NCI-H446 treated with DMSO at 0.1 percent for 48 hours (cell line): Measurements from ENCODE around the gene GCKR.
"Not testable (repeated sequence)": the region's sequence is repeated elsewhere in the genome, so short reads cannot be mapped to it uniquely, and the experiment has no call there.

Experiments
- DNase-seq: peaks from one replicate; lab custom pipeline; 2025; lab: John Stamatoyannopoulos, UW

The GCKR gene

DNA sequence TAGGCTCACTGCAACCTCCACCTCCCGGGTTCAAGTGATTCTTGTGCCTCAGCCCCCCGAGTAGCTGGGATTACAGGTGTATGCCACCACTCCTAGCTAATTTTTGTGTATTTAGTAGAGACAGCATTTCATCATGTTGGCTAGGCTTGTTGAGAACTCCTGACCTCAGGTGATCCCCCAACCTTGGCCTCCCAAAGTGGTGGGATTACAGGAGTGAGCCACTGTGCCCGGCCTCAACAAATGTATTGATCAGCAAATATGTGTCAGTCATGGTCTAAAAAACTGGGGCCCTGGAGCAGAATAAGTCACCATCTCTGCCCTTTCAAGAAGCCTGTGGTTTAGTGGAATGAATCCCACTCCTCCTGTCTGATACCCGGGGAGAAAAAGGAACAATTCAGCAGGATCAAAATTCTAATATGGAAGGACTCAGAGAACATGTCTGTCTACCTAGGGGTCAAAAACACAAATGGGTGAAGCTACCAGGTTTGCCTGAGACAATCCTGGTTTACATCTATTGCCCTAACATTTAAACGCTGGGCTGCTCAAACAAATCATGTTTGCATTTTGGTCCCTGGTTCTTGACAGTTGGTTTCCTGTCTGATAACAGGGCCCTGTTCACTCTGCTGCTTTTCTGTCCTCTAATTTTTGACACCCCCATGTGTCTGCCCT is 21.6 kb downstream of the GCKR start:
- DNase-seq: no peak

DNA sequence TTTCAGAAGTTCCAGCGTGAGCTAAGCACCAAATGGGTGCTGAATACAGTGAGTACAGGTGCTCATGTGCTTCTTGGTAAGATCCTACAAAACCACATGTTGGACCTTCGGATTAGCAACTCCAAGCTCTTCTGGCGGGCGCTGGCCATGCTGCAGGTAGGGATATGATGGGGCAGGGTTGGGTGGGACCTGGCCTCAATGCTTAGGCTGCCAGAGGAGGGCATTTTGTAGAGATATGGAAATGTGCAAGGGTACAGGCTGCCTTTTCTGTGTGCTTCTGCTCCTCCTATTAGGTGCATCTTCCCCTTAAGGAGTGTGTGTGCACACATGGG is 22.1 kb downstream of the GCKR start:
- no peak for DNase-seq

DNA sequence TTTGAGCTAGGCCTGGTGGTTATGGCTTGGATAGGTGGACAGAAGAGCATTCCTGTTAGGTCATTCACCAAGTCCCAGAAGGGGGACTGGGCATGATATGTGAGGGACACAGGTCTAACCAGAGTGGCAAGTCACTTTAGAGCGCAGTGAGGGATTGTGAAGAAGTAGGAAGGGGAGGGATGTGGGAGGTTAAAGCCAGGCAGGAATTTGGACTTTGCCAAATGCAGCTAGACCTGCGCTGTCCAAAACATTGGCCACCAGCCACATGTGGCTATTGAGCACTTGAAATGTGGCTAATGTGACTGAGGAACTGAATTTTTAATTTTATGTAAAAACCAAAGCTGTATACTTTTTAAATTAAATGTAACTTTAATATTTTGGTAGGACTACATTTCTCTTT is 23.7 kb downstream of the GCKR start:
- no peak for DNase-seq

DNA sequence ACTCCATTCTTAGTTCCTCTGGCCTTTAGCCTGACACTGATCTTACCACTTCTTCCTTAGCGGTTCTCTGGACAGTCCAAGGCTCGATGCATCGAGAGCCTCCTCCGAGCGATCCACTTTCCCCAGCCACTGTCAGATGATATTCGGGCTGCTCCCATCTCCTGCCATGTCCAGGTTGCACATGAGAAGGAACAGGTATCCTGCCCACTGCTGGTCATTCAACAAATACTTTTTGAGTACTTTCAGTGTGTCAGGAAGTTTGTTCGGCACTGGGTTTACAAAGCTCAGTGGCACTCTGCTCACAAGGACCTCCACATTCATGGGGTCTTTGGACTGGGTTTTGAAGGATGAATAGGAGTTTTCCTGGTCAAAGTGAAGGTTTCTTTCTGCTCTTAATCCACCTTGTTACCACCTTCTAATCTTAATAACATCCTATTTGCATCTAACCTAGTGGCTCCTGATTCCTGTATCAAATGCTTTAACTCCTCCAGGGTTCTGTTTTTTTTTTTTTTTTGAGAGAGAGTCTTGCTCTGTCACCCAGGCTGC is 25.8 kb downstream of the GCKR start:
- DNase-seq: no peak

DNA sequence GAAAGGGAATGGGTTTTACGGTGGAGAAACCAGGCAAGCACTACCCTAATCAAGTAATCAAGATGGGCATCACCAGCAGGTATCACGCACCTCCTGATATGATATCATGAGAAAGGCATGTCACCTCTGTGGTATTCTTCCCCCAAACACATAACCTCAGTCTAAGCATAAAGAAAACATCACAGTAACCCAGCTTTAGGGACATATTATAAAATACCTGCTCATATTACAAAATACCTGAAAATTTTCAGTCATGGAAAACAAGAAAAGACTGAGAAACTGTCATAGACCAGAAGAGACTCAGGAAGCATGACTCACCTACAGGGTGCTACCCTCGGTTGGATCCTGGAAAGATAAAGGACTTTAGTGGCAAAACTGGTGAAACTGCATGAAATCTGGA is 30.5 kb downstream of the GCKR start:
- no peak for DNase-seq

DNA sequence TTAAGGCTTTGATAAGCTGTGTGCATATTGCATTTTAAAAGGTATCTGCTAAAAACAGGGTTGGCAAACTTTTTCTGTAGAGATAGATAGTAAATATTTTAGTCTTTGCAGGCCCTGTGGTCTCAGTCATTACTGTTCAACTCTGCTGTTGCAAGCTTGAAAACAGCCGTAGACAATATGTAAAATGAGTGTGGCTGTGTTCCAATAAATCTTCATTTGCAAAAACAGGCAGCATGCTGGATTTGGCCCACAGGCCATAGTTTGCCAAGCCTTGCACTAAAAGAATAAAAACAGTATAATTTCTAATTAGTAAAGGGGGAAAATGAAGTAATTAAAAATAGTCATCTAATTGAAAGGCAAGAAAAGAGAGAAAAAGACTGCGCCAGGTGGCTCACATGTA is 35.3 kb downstream of the GCKR start:
- no peak for DNase-seq

DNA sequence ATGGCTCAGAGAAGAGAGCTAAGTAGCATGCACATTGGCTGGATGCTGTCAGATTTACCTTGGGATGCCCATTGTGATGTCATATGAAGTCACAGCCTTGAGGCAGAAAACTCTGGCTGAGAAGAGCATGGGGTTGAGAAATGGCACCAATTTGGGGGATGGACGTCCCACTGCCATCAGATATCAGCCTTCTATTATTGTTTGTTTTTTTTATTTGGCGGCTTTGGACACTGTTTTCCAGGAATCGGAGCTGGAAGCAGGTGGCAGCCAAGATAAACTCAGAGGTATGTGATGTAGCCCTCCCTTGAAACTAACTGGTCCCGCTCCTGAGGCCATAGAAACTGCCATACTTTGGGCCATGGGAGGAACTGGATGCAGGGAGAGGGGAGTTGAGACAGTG is 40.6 kb downstream of the GCKR start:
- no peak for DNase-seq

DNA sequence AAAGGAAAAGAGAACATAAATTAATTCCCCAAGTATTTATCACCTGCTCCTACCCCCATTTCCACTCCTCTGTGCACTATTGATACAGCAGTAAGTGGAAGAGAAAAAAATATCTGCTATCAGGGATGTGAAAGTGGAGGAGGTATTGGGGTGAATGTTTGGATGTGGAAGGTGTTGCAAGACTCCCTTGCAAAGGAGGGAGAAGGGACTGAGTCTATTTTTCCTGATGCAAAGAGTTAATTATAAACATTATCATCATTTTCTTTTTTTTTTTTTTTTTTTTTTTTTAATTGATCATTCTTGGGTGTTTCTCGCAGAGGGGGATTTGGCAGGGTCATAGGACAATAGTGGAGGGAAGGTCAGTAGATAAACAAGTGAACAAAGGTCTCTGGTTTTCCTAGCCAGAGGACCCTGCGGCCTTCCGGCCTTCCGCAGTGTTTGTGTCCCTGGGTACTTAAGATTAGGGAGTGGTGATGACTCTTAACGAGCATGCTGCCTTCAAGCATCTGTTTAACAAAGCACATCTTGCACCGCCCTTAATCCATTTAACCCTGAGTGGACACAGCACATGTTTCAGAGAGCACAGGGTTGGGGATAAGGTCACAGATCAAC is 42.3 kb downstream of the GCKR start:
- DNase-seq: not testable (repeated sequence)

DNA sequence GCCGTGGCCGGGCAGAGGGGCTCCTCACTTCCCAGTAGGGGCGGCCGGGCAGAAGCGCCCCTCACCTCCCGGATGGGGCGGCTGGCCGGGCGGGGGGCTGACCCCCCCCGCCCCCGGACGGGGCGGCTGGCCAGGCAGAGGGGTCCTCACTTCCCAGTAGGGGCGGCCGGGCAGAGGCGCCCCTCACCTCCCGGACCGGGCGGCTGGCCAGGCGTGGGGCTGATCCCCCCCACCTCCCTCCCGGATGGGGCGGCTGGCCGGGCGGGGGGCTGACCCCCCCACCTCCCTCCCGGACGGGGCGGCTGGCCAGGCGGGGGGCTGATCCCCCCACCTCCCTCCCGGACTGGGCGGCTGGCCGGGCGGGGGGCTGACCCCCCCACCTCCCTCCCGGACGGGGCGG is 43.0 kb downstream of the GCKR start:
- DNase-seq: not testable (repeated sequence)

DNA sequence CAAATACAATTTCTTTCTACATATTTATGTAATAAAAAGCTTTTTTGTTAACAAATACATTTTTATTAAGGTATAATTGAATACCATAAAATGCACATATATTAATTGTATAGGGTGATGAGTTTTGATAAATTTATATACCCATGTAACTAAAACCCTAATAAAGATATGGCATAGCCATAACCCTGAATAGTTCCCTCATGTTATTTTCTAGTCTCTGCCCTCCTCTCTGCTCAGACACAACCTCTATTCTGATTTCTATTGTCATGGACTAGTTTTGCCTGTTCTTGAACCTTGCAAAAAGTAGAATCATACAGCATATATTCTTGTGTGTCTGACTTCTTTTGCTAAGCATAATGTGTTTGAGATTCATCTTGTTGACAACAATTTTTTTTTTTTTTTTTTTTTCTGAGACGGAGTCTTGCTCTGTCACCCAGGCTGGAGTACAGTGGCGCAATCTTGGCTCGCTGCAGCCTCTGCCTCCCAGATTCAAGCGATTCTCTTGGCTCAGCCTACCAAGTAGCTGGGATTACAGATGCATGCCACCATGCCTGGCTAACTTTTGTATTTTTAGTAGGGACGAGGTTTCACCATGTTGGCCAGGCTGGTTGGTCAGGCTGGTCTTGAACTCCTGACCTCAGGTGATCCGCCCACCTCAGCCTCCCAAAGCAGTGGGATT is 47.6 kb downstream of the GCKR start:
- DNase-seq: no peak

DNA sequence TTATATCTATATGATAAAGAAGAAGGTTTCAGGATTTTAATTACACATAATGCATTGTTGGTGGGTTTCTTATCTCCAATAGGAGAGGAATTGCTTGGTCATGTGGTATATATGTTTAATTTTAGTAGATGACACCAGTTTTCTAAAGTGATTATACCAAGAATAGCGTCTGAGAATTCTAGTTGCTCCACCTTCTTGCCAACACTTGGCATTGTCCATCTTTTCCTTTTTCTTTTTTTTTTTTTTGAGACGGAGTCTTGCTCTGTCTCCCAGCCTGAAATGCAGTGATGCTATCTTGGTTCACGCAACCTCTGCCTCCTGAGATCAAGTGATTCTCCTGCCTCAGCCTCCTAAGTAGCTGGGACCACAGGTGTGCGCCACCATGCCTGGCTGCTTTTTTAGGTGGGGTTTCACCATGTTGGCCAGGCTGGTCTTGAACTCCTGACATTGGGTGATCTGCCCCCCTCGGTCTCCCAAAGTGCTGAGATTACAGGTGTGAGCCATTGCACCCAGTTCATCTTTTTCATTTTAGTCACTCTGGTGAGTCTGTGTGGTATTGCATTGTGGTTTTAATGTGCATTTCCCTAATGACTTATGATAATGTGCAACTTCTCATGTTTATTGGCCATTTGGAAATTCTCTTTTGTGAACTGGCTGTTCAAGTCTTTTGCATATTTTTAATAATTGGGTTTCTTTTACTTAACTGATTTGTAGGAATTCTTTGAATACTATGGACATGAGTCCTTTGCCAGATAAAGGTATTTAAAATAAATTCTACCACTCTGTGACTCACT is 48.9 kb downstream of the GCKR start:
- DNase-seq: no peak

DNA sequence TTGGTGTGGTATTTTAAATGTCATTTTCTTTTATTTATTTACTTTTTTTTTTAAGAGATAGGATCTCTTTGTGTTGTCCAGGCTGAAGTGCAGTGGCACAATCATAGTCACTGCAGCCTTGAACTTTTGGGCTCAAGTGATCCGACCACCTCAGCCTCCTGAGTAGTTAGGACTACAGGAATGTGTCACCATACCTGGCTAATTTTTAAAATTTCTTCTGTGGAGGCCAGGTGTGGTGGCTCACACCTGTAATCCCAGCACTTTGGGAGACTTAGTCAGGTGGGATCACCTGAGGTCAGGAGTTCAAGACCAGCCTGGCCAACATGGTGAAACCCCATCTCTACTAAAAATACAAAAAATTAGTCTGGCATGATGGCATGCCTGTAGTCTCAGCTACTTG is 52.7 kb downstream of the GCKR start:
- DNase-seq: no peak

DNA sequence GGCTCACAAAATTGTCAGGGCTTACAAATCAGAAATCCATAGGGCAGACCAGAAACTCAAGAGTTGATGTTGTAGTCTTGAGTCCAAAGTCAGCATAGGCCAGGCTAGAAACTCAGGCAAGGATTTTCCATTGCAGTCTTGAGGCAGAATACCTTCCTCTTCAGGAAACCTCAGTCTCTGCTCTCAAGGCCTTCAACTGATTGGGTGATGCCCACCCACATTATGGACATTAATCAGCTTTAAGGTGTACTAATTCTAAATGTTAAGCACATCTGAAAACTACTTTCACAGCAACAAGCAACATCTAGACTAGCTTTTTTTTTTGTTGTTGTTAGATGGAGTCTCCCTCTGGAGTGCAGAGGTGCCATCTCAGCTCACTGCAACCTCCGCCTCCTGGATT is 54.9 kb downstream of the GCKR start:
- DNase-seq: no peak

DNA sequence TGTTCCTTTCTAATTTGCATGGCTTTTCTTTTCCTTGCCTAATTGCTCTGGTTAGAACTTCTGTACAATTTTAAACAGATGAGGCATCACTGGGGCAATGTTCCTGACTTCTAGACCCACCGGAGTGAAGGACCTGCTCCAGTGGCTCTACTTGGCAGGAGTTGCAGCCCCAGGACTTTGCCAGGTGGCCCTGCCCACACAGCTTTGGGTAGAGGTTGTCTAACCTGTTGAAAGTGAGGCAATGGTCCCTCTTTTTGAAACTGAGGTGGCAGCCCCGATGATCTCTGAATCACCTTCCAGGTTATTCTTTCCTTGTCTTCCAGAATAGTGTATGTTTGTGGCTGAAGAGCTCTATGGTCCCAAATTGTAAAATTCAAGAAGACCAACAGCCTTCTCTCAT is 56.3 kb downstream of the GCKR start:
- DNase-seq: no peak

DNA sequence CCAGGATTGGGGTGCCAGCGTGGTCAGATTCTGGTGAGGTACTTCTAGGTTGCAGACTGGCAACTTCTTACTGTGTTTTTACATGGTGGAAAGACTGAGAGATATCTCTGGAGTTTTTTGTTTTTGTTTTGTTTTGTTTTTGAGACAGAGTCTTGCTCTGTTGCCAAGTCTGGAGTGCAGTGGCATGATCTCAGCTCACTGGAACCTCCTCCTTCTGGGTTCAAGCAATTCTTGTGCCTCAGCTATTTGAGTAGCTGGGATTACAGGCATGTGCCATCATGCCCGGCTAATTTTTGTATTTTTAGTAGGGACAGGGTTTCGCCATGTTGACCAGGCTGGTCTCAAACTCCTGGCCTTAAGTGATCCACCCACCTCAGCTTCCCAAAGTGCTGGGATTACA is 57.8 kb downstream of the GCKR start:
- not testable (repeated sequence) for DNase-seq

DNA sequence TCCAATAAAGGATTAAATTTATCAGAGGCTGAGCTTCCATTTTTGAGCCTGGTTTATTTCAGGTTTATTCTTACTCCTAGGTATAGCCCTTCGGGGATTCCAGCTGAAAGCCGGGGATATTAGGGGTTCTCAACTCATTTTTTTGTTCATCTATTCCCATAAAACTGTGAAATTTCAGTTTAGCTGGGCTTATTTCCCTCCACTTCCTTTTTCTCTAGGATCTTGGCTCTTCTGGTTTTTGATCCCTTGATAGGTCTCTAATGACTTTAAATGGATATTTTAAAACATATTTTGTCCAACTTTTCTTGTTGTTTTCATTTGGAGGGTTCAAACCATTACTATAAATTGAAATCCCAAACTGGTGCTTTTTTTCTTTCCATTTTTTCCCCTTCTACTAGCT is 62.6 kb downstream of the GCKR start:
- DNase-seq: no peak

DNA sequence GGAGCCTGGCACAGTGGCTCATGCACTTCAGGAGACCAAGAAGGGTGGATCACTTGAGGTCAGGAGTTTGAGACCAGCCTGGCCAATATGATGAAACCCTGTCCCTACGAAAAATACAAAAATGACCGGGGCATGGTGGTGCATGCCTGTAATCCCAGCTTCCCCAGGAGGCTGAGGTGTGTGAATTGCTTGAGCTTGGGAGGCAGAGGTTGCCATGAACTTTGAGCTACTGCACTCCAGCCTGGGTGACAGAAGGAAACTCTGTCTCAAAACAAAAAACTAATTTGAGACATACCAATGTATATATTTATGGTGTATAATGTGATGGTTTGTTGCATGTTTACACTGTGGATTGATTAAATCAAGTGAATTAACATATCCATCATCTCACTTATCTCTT is 64.4 kb downstream of the GCKR start:
- DNase-seq: no peak

DNA sequence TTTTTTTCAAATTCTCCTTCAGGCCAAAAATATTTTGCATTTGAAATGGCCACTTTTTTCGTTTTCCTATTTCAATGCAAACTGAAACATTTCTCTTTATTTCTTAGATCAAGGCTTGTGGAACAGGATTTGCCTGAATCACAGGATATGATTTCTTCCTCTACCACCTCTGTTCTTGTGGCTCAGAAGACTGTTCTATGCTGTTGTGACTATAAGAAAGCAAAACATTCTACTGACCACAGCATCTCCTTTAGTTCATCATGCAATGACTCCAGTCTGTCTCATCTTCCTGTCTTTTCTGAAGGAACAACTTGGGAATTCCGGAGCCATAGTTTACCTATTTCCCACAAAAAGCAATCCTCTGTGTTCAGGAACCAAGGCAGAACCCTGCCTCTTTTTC is 70.0 kb downstream of the GCKR start:
- no peak for DNase-seq

DNA sequence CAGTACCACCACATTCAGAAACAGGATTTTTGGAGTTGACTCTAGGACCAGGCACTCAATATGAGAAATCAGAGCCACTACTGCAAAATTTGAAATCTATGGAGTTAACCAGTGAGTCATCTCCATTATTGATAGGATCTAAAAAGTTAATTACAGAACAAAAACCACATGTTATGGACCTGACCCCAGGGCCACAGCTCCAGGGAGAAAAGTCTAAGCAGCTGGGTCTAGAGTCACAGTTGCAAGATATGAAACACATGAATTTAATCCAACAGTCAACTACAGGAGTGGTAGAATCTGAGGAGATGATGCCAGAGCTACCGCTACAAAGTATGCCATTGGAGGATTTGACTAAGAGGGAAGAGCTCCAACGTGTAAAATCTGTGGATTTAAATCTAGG is 72.8 kb downstream of the GCKR start:
- no peak for DNase-seq

DNA sequence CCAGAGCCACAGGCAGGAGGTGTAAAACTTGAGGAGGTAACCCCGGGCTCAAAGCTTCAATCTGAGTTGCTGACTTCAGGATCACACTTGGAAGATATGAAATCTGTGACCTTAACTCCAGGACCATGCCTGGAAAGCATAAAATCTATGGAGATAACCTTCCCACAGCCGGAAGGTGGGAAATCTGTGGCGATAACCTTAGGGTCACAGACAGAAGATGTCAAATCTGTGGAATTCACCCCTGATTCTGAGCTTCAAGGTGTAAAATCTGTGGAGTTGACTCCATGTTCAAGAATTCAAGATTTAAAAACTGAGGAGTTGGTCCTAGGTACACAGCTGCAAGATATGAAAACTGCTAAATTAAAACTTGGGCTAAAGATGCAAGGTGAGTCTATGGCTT is 74.6 kb downstream of the GCKR start:
- DNase-seq: no peak

DNA sequence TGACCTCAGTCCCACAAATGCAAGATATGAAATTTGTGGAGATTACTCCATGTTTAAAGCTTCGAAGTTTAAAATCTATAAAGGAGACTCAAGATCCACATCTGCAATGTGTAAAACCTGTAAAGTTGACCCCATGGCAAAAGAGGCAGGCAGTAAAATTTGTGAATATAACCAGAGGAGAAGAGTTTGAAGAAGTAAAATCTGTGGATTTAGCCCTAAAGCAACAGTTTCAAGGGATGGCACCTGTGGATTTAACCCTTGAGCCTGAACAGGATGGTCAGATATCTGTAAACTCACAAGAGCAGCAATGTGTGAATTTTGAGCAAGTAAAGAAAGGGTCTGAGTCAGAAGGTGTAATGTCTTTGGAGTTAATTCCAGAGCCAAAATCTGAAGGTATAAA is 75.0 kb downstream of the GCKR start:
- DNase-seq: no peak

DNA sequence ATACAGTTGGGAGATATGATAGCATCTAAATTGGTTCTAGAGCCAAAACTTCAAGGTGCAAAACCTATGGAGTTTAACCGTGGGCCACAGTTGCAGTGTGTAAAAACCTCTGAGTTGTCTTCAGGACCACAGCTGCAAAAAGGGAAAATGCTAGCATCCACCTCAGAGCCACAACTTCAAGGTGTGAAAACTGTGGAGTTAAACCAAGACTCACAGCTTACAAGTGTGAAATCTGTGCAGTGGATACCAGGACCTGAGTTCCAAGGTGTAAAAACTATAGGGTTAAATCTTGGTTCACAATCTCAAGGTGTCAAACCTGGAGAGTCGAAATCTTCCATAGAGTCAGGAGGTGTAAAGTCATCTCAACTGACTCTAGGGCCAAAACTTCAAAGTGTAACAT is 75.8 kb downstream of the GCKR start:
- no peak for DNase-seq

DNA sequence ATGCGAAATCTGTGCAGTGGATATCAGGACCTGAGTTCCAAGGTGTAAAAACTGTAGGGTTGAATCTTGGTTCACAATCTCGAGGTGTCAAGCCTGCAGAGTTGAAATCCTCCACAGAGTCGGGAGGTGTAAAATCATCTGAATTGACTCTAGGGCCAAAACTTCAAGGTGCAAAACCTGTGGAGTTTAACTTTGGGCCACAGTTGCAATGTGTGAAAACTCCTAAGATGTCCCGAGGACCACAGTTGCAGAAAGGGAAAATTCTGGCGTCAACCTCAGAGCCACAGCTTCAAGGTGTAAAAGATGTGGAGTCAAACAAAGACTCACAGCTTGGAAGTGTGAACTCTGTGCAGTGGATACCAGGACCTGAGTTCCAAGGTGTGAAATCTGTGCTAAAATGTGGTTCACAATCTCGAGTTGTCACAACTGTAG is 76.4 kb downstream of the GCKR start:
- DNase-seq: no peak
